Right lobe of liver (tissue), 6 donors: Measurements from ENCODE around the gene LRRC32. TPM values are rescaled to one million over a fixed set of nuclear protein-coding genes. Genes with fewer than 3 reads are reported as not detected.

ENCODE experiments used
- ATAC-seq, 4 donors: fragments of 200-7000 bp; cut with Tn5 transposase; one replicate each; pipeline ENCODE4 v1.9.1; 2020; ENCODE audit warnings: mild to moderate bottlenecking in 4 of 4, moderate library complexity in 4 of 4
- DNase-seq, 3 donors: peaks; one replicate each; pipeline ENCODE4 v3.0.0-alpha.2; 2020
- H3K27ac ChIP-seq, 3 donors: fragments of 200-600 bp; one replicate each; pipeline ENCODE4 v1.8.0; 2022
- H3K27me3 ChIP-seq, 2 donors: fragments of 200-600 bp; one replicate each; pipeline ENCODE4 v1.8.0; 2022
- H3K36me3 ChIP-seq, 4 donors: fragments of 200-600 bp; sonication (generic) in 1 of 4; one replicate each; pipeline versions ENCODE4 v1.5.1 to v1.8.0; 2017 to 2022; ENCODE audit warnings: control low read depth in 1 of 4
- H3K4me1 ChIP-seq, 4 donors: fragments of 200-600 bp; sonication (generic) in 1 of 4; one replicate each; pipeline versions ENCODE4 v1.5.1 to v1.8.0; 2017 to 2022; ENCODE audit warnings: control low read depth in 1 of 4
- H3K4me3 ChIP-seq, 3 donors: fragments of 200-600 bp; one replicate each; pipeline ENCODE4 v1.8.0; 2022
- H3K9me3 ChIP-seq, 4 donors: fragments of 200-600 bp; sonication (generic) in 1 of 4; one replicate each; pipeline versions ENCODE4 v1.5.1 to v1.8.0; 2017 to 2022; ENCODE audit warnings: control low read depth in 1 of 4
- CTCF ChIP-seq, 4 donors: fragments of 200-600 bp in 3 of 4; fragments of 450-650 bp in 1 of 4; IDR thresholded peaks; one replicate each; pipeline versions ENCODE4 v1.5.1 to v1.8.0; 2016 to 2022; ENCODE audit warnings: antibody characterized with exemption in 4 of 4, mild to moderate bottlenecking in 2 of 4
- POLR2A ChIP-seq: fragments of 450-650 bp; IDR thresholded peaks from one replicate; pipeline ENCODE4 v1.6.1; 2017; ENCODE audit warnings: antibody characterized with exemption, mild to moderate bottlenecking
- WGBS: methylation state at CpG from one replicate; pipeline ENCODE4 v1.1.6; 2018; ENCODE audit warnings: low coverage, low lambda C conversion rate; ENCODE audit not compliant: insufficient coverage; ENCODE audit errors: missing lambda C conversion rate; 5-methylcytosine and 5-hydroxymethylcytosine counted together
- intact Hi-C, 2 donors: fragments of 100-400 bp; cut with DNase I; formaldehyde crosslinking; loops; one replicate each; pipeline versions ENCODE4 v1.11.2 to v1.14.1; 2022
- total RNA-seq, 6 experiments: library from RNA; depleted of rRNA in 2 of 6; stranded (reverse); fragments of >200 nt in 2 of 6; fragmentation: NEBNext Ultra II Directional in 3 of 6; extraction: Animal tissue kit (Norgen Biotek cat#: 25700) in 3 of 6; gene quantifications; one replicate each; pipeline versions ENCODE4 v1.1.0 to v1.2.4, GENCODE V29; 2016 to 2023
- donor health status: DM: no; HTN: yes; CAD: no.
- donor health status: DM: no; HTN: no; CAD: no.
- donor health status: DM: no; HTN: no; CAD: no.
- donor health status: DM: no; HTN: yes; CAD: no.
- donor health status: DM: no; HTN: yes; CAD: no.

LRRC32 gene
- total RNA-seq, 6 experiments from 2014 or later = 7.4 to 19.5 (median 14.5) TPM

- TF ChIP-seq CTCF (IDR thresholded peaks at IDR 0.05) = no peak
- no peak for TF ChIP-seq POLR2A
- Histone ChIP-seq H3K27ac (no peak overlapping the region), H3K27me3 (no peaks in the 10 kb centered on the region), H3K9me3 (no peaks in the 10 kb centered on the region), H3K36me3 (no peaks in the 10 kb centered on the region), H3K4me1 (no peaks in the 10 kb centered on the region), H3K4me3 (no peak overlapping the region)
- intact Hi-C loops = no loop called here
- ATAC-seq = no peak
- no peak for DNase-seq
- WGBS = 88% methylated on average over 7 of the region's 7 CpGs
Measured at GRCh38 chr11:76692956-76693355, 22.4 kb upstream of the LRRC32 start.

GRCh38 chr11:76691655-76692054 lies 21.1 kb upstream of the LRRC32 start:
- Histone ChIP-seq H3K27ac (no peak overlapping the region), H3K9me3 (no peaks in the 10 kb centered on the region), H3K4me1 (no peaks in the 10 kb centered on the region), H3K36me3 (no peaks in the 10 kb centered on the region), H3K27me3 (no peaks in the 10 kb centered on the region), H3K4me3 (no peak overlapping the region)
- 50% methylated on average over 1 of the region's 1 CpG for WGBS
- intact Hi-C loops = no loop called here
- no peak for ATAC-seq
- no peak for TF ChIP-seq CTCF (IDR thresholded peaks at IDR 0.05)
- TF ChIP-seq POLR2A = no peak
- no peak for DNase-seq

- DNase-seq = no peak
- intact Hi-C loops = no loop called here
Measured at GRCh38 chr11:76690736-76691135, 20.2 kb upstream of the LRRC32 start.

GRCh38 chr11:76689313-76690260 lies 19.0 kb upstream of the LRRC32 start:
- WGBS = 42% methylated on average over 12 of the region's 26 CpGs
- Histone ChIP-seq H3K27ac (no peak overlapping the region), H3K4me1 (no peaks in the 10 kb centered on the region), H3K27me3 (no peaks in the 10 kb centered on the region), H3K4me3 (no peak overlapping the region), H3K9me3 (no peaks in the 10 kb centered on the region), H3K36me3 (no peaks in the 10 kb centered on the region)
- intact Hi-C loops = no loop called here
- peak; percentile 12 to 33 (median 24) for ATAC-seq
- no peak for DNase-seq
- TF ChIP-seq POLR2A (no peak), CTCF (IDR thresholded peaks at IDR 0.05) (no peak)

More at GRCh38 chr11:76690736-76691135, 20.2 kb upstream of the LRRC32 start:
- no peaks in the 10 kb centered on the region for H3K4me1 ChIP-seq
- no peaks in the 10 kb centered on the region for H3K36me3 ChIP-seq
- 48% methylated on average over 2 of the region's 3 CpGs for WGBS
- no peak overlapping the region for H3K4me3 ChIP-seq
- no peaks in the 10 kb centered on the region for H3K27me3 ChIP-seq
- H3K9me3 ChIP-seq = no peaks in the 10 kb centered on the region
- H3K27ac ChIP-seq = no peak overlapping the region
- no peak for TF ChIP-seq CTCF (IDR thresholded peaks at IDR 0.05)
- TF ChIP-seq POLR2A = no peak
- peak in 2 of 4 donors; percentile 66 to 69 for ATAC-seq
